AG04450 (cell line): Measurements from ENCODE around the gene PCNX2. TPM values are rescaled to one million over a fixed set of nuclear protein-coding genes. Genes with fewer than 3 reads are reported as not detected.

Experiments used
- CTCF ChIA-PET: fragments of 300-600, 350-600 bp; formaldehyde crosslinking; extraction: SDS; loops from one replicate; lab custom pipeline; 2022; ENCODE audit warnings: antibody characterized with exemption, inconsistent platforms; lab: Charles Lee
- POLR2A ChIA-PET: fragments of 350-600 bp; formaldehyde crosslinking; extraction: SDS; loops from one replicate; lab custom pipeline; 2021; ENCODE audit warnings: antibody characterized with exemption, inconsistent platforms; lab: Yijun Ruan, JAX
- DNase-seq: peaks from one replicate; pipeline ENCODE4 v3.0.0-alpha.2; 2011; ENCODE audit warnings: low read depth, low spot score
- H3K27ac ChIP-seq: one replicate; pipeline ENCODE4 v1.5.1; 2012; ENCODE audit warnings: low read depth, low read length, control low read depth
- H3K27me3 ChIP-seq: one replicate; pipeline ENCODE4 v1.6.0; 2012; ENCODE audit warnings: low read length; ENCODE audit not compliant: control insufficient read depth, insufficient read depth
- H3K4me3 ChIP-seq: 2 replicates; pipeline ENCODE4 v1.5.1; 2011; ENCODE audit warnings: mild to moderate bottlenecking, low read depth, low read length, control low read depth
- H3K9me3 ChIP-seq: 2 replicates; pipeline ENCODE4 v1.5.1; 2012; ENCODE audit warnings: low read length; ENCODE audit not compliant: control insufficient read depth, insufficient read depth
- polyA plus RNA-seq: library from polyadenylated mRNA; depleted of rRNA; stranded (reverse); fragments of >200 nt; gene quantifications from 2 replicates; pipeline ENCODE4 v1.2.3, GENCODE V29; 2011
- TF ChIP-seq, protein P1 (sequence below): IDR thresholded peaks from 2 replicates; pipeline ENCODE4 v1.5.1; 2011; ENCODE audit warnings: low read depth, low read length, control low read depth, inconsistent platforms

PCNX2 gene
- polyA plus RNA-seq, 1 experiment = 29.8 TPM

DNA sequence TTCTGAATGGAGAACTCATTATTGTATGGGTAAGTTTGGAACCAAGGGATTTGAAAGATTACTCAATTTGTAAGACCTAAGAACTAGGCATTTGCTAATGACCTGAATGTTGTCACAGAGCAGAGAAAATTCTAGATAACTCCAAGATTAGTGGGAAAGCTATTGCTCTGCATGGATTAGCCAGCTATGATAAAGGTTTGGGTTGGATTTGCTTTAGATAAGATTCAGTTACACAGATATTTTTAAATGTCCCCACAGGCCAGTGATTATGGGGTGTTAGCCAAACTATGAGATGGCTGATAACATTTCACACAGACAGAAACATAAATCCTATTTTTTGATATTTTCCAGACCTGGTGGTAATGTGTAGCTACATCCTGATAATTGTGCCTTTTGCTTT lies 256.9 kb downstream of the PCNX2 start:
- no peaks in the 10 kb centered on the region for H3K27me3 ChIP-seq
- TF ChIP-seq, protein P1, sequence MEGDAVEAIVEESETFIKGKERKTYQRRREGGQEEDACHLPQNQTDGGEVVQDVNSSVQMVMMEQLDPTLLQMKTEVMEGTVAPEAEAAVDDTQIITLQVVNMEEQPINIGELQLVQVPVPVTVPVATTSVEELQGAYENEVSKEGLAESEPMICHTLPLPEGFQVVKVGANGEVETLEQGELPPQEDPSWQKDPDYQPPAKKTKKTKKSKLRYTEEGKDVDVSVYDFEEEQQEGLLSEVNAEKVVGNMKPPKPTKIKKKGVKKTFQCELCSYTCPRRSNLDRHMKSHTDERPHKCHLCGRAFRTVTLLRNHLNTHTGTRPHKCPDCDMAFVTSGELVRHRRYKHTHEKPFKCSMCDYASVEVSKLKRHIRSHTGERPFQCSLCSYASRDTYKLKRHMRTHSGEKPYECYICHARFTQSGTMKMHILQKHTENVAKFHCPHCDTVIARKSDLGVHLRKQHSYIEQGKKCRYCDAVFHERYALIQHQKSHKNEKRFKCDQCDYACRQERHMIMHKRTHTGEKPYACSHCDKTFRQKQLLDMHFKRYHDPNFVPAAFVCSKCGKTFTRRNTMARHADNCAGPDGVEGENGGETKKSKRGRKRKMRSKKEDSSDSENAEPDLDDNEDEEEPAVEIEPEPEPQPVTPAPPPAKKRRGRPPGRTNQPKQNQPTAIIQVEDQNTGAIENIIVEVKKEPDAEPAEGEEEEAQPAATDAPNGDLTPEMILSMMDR = no peak
- H3K4me3 ChIP-seq = no peak overlapping the region
- ChIA-PET POLR2A (no interaction called here), CTCF (no interaction called here)
- DNase-seq = no peak
- no peaks in the 10 kb centered on the region; the same call in 1 of the 2 replicates for H3K9me3 ChIP-seq
- H3K27ac ChIP-seq = no peak overlapping the region

DNA sequence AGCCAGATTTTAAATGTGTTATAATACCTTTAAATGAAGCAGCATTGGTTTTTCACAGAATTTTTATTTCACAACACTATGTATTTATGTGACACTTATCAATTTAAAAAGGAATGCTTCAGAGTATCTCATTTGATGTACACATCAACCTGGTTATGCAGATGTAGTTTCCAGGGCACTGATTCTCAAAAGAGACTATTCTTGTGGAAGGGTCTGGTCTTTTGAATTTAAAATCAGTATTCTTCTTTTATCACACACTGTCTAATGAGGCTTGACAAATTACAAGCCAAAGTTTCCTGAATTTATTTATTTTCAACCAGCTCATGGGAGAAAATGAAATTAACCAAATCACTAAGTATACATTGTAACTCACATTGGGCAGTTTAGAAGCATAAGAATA lies 257.7 kb downstream of the PCNX2 start:
- ChIA-PET POLR2A (no interaction called here), CTCF (no interaction called here)
- H3K4me3 ChIP-seq = no peak overlapping the region
- no peak overlapping the region for H3K27ac ChIP-seq
- no peaks in the 10 kb centered on the region for H3K27me3 ChIP-seq
- H3K9me3 ChIP-seq = no peaks in the 10 kb centered on the region; the same call in 1 of the 2 replicates
- TF ChIP-seq, protein P1 = no peak
- DNase-seq = no peak

DNA sequence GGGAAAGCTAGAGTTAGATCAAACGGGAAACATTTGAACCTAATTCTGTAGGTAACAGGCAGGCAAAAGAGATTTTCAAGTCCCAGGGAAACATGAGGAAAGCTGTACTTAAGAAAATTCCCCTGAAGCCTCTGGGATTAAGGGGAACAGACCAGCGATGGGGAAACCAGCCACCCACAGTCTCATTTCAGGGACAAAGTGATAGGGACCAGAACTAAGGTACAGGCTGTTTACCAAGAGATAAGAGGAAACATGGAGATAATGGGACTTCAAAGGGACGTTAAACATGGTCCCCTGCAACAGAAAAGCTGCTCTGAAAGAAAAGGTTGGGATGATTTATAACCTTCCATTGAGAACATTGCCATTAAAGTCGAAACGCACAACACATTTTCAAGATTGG lies 260.7 kb downstream of the PCNX2 start:
- Histone ChIP-seq H3K27me3 (no peaks in the 10 kb centered on the region), H3K27ac (no peak overlapping the region), H3K9me3 (no peaks in the 10 kb centered on the region; the same call in 1 of the 2 replicates), H3K4me3 (no peak overlapping the region)
- POLR2A ChIA-PET = no interaction called here
- TF ChIP-seq, protein P1 = no peak
- CTCF ChIA-PET = no interaction called here
- DNase-seq = no peak

DNA sequence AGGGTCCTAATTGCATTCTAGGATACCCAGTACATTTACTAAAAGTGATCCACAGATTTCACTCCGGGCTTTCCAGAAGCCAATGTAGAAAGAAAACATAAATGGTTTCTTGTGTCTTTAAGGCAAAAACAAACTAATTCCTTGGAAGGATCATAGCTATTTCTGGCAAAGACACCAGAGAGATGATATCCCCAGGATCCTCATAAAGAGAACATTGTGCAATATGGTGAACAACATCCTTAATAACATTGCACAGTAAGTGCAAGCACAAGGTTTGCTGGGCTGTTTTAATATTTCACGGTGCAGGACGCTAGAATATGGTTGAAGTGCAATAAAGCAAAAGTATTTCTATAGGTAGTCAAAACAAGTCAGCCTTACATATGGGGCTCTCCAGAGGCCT lies 262.2 kb downstream of the PCNX2 start:
- CTCF ChIA-PET = no interaction called here
- Histone ChIP-seq H3K4me3 (no peak overlapping the region), H3K9me3 (no peaks in the 10 kb centered on the region; the same call in 1 of the 2 replicates), H3K27ac (no peak overlapping the region), H3K27me3 (no peaks in the 10 kb centered on the region)
- TF ChIP-seq, protein P1 = no peak
- no peak for DNase-seq
- POLR2A ChIA-PET = no interaction called here

DNA sequence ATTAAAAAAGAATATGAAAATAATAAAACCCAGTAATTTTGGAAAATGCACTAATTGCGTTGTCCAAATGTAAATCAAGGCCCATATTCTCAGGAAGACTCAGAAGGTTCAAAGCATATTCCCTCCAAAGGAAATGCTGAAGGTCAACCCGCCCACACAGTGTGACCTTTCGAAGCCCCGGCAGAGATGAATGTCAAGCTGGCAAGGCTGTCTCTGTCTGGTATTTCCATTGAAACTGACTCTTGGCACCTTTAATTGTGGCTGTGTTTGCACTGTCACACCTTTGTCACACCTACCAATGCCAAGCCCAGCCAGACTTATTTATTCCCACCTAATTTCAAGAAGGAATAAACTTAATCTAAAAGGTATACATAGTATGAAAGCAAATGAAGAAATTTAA lies 262.6 kb downstream of the PCNX2 start:
- TF ChIP-seq, protein P1 = no peak
- H3K27me3 ChIP-seq = no peaks in the 10 kb centered on the region
- no peak for DNase-seq
- H3K27ac ChIP-seq = no peak overlapping the region
- CTCF ChIA-PET = no interaction called here
- H3K4me3 ChIP-seq = no peak overlapping the region
- no peaks in the 10 kb centered on the region; the same call in 1 of the 2 replicates for H3K9me3 ChIP-seq
- POLR2A ChIA-PET = no interaction called here
